WTC11 (cell line): ENCODE results near the gene ADAMTS8. TPM values are rescaled to one million over a fixed set of nuclear protein-coding genes. Genes with fewer than 3 reads are reported as not detected.

Experiments used
- ATAC-seq: fragments of 200-7000 bp; cut with Tn5 transposase; 2 replicates; pipeline ENCODE4 v1.10.0; 2021; ENCODE audit warnings: mild to moderate bottlenecking, moderate library complexity
- CTCF ChIA-PET: fragments of 300-600 bp; sonication (Branson Sonifier 250); formaldehyde crosslinking; loops from one replicate; lab custom pipeline; 2021; ENCODE audit warnings: antibody characterized with exemption; lab: Charles Lee
- POLR2A ChIA-PET: fragments of 350-600 bp; sonication (Branson Sonifier 250); formaldehyde crosslinking; loops from one replicate; lab custom pipeline; 2021; ENCODE audit warnings: antibody characterized with exemption; lab: Charles Lee
- DNase-seq: peaks from one replicate; pipeline ENCODE4 v3.0.0; 2021; ENCODE audit warnings: low spot score
- H3K27ac Mint-ChIP-seq: 2 replicates; pipeline ENCODE4 v1.8.0; 2021; ENCODE audit warnings: mixed read lengths
- H3K27me3 Mint-ChIP-seq: 2 replicates; pipeline ENCODE4 v1.8.0; 2021; ENCODE audit warnings: low read depth, mild to moderate bottlenecking, moderate library complexity, mixed read lengths
- H3K36me3 Mint-ChIP-seq: 2 replicates; pipeline ENCODE4 v1.8.0; 2021; ENCODE audit warnings: mixed read lengths
- H3K4me1 Mint-ChIP-seq: 2 replicates; pipeline ENCODE4 v1.8.0; 2022; ENCODE audit warnings: mixed read lengths
- H3K4me3 Mint-ChIP-seq: 2 replicates; pipeline ENCODE4 v1.8.0; 2021; ENCODE audit warnings: mild to moderate bottlenecking, moderate library complexity, mixed read lengths
- H3K9me3 Mint-ChIP-seq: 2 replicates; pipeline ENCODE4 v1.8.0; 2021; ENCODE audit warnings: mixed read lengths
- AFF4 ChIP-seq: sonication (generic); formaldehyde crosslinking; IDR thresholded peaks from 2 replicates; pipeline ENCODE4 v1.8.1; 2023; ENCODE audit warnings: mild to moderate bottlenecking, missing genetic modification reagents, borderline replicate concordance
- ARID4B ChIP-seq: sonication (generic); formaldehyde crosslinking; IDR thresholded peaks from 2 replicates; pipeline ENCODE4 v1.8.0; 2023; ENCODE audit warnings: missing genetic modification reagents, mild to moderate bottlenecking, borderline replicate concordance
- ATF1 ChIP-seq: sonication (generic); formaldehyde crosslinking; IDR thresholded peaks from 2 replicates; pipeline ENCODE4 v1.8.1; 2023; ENCODE audit warnings: mild to moderate bottlenecking, moderate library complexity, missing genetic modification reagents
- ATF3 ChIP-seq: sonication (generic); formaldehyde crosslinking; conservative IDR thresholded peaks from 2 replicates; pipeline ENCODE4 v1.8.1; 2022; ENCODE audit warnings: mild to moderate bottlenecking, missing genetic modification reagents
- ELF4 ChIP-seq: sonication (generic); formaldehyde crosslinking; IDR thresholded peaks from 2 replicates; pipeline ENCODE4 v1.8.1; 2022; ENCODE audit warnings: low read depth, mild to moderate bottlenecking, moderate library complexity, missing genetic modification reagents
- EMX1 ChIP-seq: fragments of 250-450 bp; sonication (Bioruptor Pico); IDR thresholded peaks from 2 replicates; pipeline ENCODE4 v1.8.0; 2021; ENCODE audit warnings: mild to moderate bottlenecking
- ERG ChIP-seq: fragments of 250-450 bp; sonication (Bioruptor Pico); IDR thresholded peaks from 2 replicates; pipeline ENCODE4 v1.8.0; 2021; ENCODE audit warnings: mild to moderate bottlenecking
- FOXP1 ChIP-seq: sonication (generic); formaldehyde crosslinking; IDR thresholded peaks from 2 replicates; pipeline ENCODE4 v1.8.0; 2022; ENCODE audit warnings: missing genetic modification reagents, mild to moderate bottlenecking, moderate library complexity, borderline replicate concordance
- FOXP4 ChIP-seq: sonication (generic); formaldehyde crosslinking; IDR thresholded peaks from 2 replicates; pipeline ENCODE4 v1.8.0; 2022; ENCODE audit warnings: mild to moderate bottlenecking, missing genetic modification reagents
- JAZF1 ChIP-seq: fragments of 250-450 bp; sonication (Bioruptor Pico); IDR thresholded peaks from 2 replicates; pipeline ENCODE4 v1.9.0; 2021; ENCODE audit warnings: moderate library complexity, mild to moderate bottlenecking, inconsistent platforms
- MLX ChIP-seq: sonication (generic); formaldehyde crosslinking; IDR thresholded peaks from 2 replicates; pipeline ENCODE4 v1.8.1; 2023; ENCODE audit warnings: mild to moderate bottlenecking, missing genetic modification reagents, moderate library complexity
- RELA ChIP-seq: sonication (generic); formaldehyde crosslinking; IDR thresholded peaks from 2 replicates; pipeline ENCODE4 v1.8.1; 2022; ENCODE audit warnings: missing genetic modification reagents, mild to moderate bottlenecking, borderline replicate concordance
- SMAD4 ChIP-seq: sonication (generic); formaldehyde crosslinking; IDR thresholded peaks from 2 replicates; pipeline ENCODE4 v1.8.0; 2022; ENCODE audit warnings: mild to moderate bottlenecking, missing genetic modification reagents
- TEAD1 ChIP-seq: sonication (generic); formaldehyde crosslinking; IDR thresholded peaks from 2 replicates; pipeline ENCODE4 v1.8.0; 2022; ENCODE audit warnings: mild to moderate bottlenecking, missing genetic modification reagents
- TP53 ChIP-seq: sonication (generic); formaldehyde crosslinking; IDR thresholded peaks from 2 replicates; pipeline ENCODE4 v1.8.1; 2023; ENCODE audit warnings: mild to moderate bottlenecking, missing genetic modification reagents
- USF1 ChIP-seq: sonication (generic); formaldehyde crosslinking; IDR thresholded peaks from 2 replicates; pipeline ENCODE4 v1.8.0; 2022; ENCODE audit warnings: mild to moderate bottlenecking, missing genetic modification reagents
- USF2 ChIP-seq: sonication (generic); formaldehyde crosslinking; IDR thresholded peaks from 2 replicates; pipeline ENCODE4 v1.8.1; 2023; ENCODE audit warnings: mild to moderate bottlenecking, missing genetic modification reagents, moderate library complexity
- ZNF532 ChIP-seq: fragments of 250-450 bp; sonication (Bioruptor Pico); IDR thresholded peaks from 2 replicates; pipeline ENCODE4 v1.9.0; 2021; ENCODE audit warnings: mild to moderate bottlenecking, borderline replicate concordance
- ZNF671 ChIP-seq: fragments of 250-450 bp; sonication (Bioruptor Pico); IDR thresholded peaks from 2 replicates; pipeline ENCODE4 v1.8.0; 2021; ENCODE audit warnings: mild to moderate bottlenecking
- total RNA-seq: library from RNA; stranded (reverse); gene quantifications from 3 replicates; pipeline ENCODE4 v1.2.3, GENCODE V29; 2021

ADAMTS8 gene
- total RNA-seq, 1 experiment from 2014 or later, result 9.9 TPM

- POLR2A ChIA-PET, result no interaction called here
Observed at GRCh38 chr11:130358398-130358797, 70.0 kb downstream of the ADAMTS8 start.

More at GRCh38 chr11:130358398-130358797, 70.0 kb downstream of the ADAMTS8 start:
- H3K9me3 Mint-ChIP-seq, result peaks cover 52% of the 10 kb centered on the region
- peaks cover 50% of the 10 kb centered on the region for H3K36me3 Mint-ChIP-seq
- no peaks in the 10 kb centered on the region for H3K4me1 Mint-ChIP-seq
- H3K27me3 Mint-ChIP-seq, result no peaks in the 10 kb centered on the region; the same call in 1 of the 2 replicates
- H3K4me3 Mint-ChIP-seq, result no peak overlapping the region
- H3K27ac Mint-ChIP-seq, result no peak overlapping the region
- CTCF ChIA-PET, result no interaction called here
- TF ChIP-seq RELA (CRISPR knock-in tag) (no peak), FOXP4 (CRISPR knock-in tag) (no peak), ATF3 (CRISPR knock-in tag) (no peak), EMX1 (CRISPR knock-in tag) (no peak), USF2 (CRISPR knock-in tag) (no peak), USF1 (CRISPR knock-in tag) (no peak), ATF1 (CRISPR knock-in tag) (no peak), ELF4 (CRISPR knock-in tag) (no peak), TP53 (no peak), JAZF1 (no peak), FOXP1 (no peak), AFF4 (CRISPR knock-in tag) (no peak), ZNF671 (CRISPR knock-in tag) (no peak), MLX (CRISPR knock-in tag) (no peak), ZNF532 (CRISPR knock-in tag) (no peak), ERG (CRISPR knock-in tag) (no peak), TEAD1 (CRISPR knock-in tag) (no peak), ARID4B (no peak), SMAD4 (CRISPR knock-in tag) (no peak)
- ATAC-seq, result no peak
- DNase-seq, result no peak
